ENCODE results near the gene TNFRSF19.

DNA sequence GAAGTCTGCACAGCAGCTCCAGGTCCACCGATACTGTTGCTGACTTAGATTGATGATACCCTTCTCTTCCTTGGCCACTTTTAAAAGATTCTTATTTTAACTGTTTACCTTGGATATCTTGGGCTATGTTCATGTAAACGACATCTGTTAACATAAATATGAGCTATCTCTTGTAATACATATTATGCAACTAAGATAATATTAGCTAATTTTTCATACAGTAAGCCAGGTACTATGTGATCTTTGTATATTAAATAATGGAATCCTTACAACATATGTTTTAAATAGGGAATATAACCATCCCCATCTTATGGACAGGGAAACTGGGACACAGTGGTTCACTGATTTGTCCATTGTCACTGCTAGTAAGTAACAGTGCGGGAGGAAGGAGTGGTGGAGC, 37.9 kb downstream of the TNFRSF19 start:
- TF ChIP-seq CTCF (conservative IDR thresholded peaks at IDR 0.05; ENCODE audit: low read length) (no peak), EZH2phosphoT487 (IDR thresholded peaks at IDR 0.05; ENCODE audit: borderline replicate concordance, low read depth, low read length) (no peak)

All from OCI-LY7 (cell line).